ENCODE results near the gene TSPAN9. TPM values are rescaled to one million over a fixed set of nuclear protein-coding genes. Genes with fewer than 3 reads are reported as not detected.

TSPAN9 gene
- total RNA-seq, 1 experiment from 2014 or later, result 13.2 TPM

DNA sequence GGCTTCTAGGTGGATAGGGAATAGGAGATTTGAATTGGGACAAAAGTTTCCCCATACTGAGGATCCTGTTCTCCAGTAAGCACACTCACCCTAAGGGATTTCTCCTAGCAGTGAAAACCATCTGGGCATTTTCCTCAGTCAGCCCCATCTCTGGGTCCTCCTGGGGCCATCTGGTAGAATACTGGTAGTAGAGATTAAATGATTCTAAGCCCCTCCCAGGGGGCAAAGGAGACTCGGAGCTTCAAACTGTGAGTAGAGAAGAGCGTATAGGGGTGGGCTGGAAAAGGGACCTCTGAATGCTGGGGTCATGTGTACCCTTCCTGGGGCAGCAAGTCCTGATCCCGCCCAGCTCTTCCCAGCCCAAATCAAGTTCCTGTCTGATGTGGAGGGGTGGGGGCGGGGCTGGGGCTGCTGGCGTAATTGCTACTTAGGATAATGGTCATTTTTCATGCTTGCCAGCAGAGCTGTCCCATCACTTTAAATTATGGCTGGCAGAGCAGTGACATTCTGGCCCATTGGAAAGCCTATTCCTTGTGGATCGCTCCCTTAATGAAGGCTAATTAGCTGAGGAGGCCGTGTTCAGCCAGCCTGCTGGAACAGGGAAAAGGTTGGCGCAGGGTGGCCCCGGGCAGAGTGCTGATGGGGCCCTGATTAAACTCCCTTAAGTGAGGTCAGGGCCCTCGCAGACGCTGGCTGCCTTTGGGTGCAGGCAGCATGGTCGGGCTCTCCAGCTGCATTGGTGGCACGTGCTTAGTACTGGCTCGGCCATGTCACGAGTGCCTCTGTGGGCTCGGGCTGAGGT is 127.8 kb downstream of the TSPAN9 start:
- no TSS peak for BruUV-seq (replicated peaks)
- Histone ChIP-seq H4K20me1 (ENCODE audit: insufficient read depth) (no peaks in the 10 kb centered on the region), H3K27me3 (ENCODE audit: insufficient read depth, low read length) (no peaks in the 10 kb centered on the region)

More for the DNA sequence above, 127.8 kb downstream of the TSPAN9 start:
- DNase-seq (ENCODE audit: low read depth, low spot score) (no peak), ATAC-seq (no peak)
- H3K4me3 ChIP-seq (replicated peaks in 1 of 2; ENCODE audit: low read depth in 1 of 2, low read length in 2 of 2), result no peak overlapping the region
- POLR2A ChIA-PET, result no interaction called here
- no peak overlapping the region for H3K9ac ChIP-seq (ENCODE audit: low read length)
- CTCF ChIA-PET, result interaction anchor here (0.7 kb wide), 1 partner anchor 445 kb away, joined by 3 read pairs; no protein-coding TSS in a partner anchor
- no peaks in the 10 kb centered on the region for H3K9me3 ChIP-seq (ENCODE audit: control insufficient read depth in 1 of 2, insufficient read depth in 1 of 2, low read depth in 1 of 2, low read length in 2 of 2)
- intact Hi-C loops (cut with micrococcal nuclease), result loop anchor here (5.0 kb wide), 1 partner anchor 72 kb away; no protein-coding TSS in a partner anchor
- H2AFZ ChIP-seq (ENCODE audit: low read depth, low read length, poor library complexity, severe bottlenecking), result no peak overlapping the region
- no peaks in the 10 kb centered on the region for H3K36me3 ChIP-seq (ENCODE audit: control insufficient read depth in 1 of 2, insufficient read depth in 2 of 2, low read length in 2 of 2)
- no peaks in the 10 kb centered on the region for H3K79me2 ChIP-seq (ENCODE audit: insufficient read depth, low read length)
- RAD21 ChIA-PET (ENCODE audit: low non-redundant PET in 1 of 2, low total read pairs in 2 of 2, uncharacterized antibody in 2 of 2, unreplicated experiment in 2 of 2), result no interaction called here
- H3K4me1 ChIP-seq (ENCODE audit: control insufficient read depth in 1 of 2, insufficient read depth in 2 of 2, low read length in 2 of 2), result peaks cover 0 to 16% of the 10 kb centered on the region in 2 experiments; a peak in 2 of 4 replicates
- no peak overlapping the region for H3K4me2 ChIP-seq (ENCODE audit: low read length)
- TF ChIP-seq EZH2 (IDR thresholded peaks at IDR 0.05), result no peak
- no peak for TF ChIP-seq TCF7L2 (IDR thresholded peaks at IDR 0.05; ENCODE audit: borderline replicate concordance, extremely low read depth, insufficient read depth, insufficient read length)
- TF ChIP-seq, protein P1, sequence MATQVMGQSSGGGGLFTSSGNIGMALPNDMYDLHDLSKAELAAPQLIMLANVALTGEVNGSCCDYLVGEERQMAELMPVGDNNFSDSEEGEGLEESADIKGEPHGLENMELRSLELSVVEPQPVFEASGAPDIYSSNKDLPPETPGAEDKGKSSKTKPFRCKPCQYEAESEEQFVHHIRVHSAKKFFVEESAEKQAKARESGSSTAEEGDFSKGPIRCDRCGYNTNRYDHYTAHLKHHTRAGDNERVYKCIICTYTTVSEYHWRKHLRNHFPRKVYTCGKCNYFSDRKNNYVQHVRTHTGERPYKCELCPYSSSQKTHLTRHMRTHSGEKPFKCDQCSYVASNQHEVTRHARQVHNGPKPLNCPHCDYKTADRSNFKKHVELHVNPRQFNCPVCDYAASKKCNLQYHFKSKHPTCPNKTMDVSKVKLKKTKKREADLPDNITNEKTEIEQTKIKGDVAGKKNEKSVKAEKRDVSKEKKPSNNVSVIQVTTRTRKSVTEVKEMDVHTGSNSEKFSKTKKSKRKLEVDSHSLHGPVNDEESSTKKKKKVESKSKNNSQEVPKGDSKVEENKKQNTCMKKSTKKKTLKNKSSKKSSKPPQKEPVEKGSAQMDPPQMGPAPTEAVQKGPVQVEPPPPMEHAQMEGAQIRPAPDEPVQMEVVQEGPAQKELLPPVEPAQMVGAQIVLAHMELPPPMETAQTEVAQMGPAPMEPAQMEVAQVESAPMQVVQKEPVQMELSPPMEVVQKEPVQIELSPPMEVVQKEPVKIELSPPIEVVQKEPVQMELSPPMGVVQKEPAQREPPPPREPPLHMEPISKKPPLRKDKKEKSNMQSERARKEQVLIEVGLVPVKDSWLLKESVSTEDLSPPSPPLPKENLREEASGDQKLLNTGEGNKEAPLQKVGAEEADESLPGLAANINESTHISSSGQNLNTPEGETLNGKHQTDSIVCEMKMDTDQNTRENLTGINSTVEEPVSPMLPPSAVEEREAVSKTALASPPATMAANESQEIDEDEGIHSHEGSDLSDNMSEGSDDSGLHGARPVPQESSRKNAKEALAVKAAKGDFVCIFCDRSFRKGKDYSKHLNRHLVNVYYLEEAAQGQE (IDR thresholded peaks at IDR 0.05; ENCODE audit: low read depth), result no peak
- no peak for TF ChIP-seq SRF (IDR thresholded peaks at IDR 0.05; ENCODE audit: low read depth)
- no peak for TF ChIP-seq EZH2phosphoT487 (IDR thresholded peaks at IDR 0.05; ENCODE audit: borderline replicate concordance)
- TF ChIP-seq FOSL1 (IDR thresholded peaks at IDR 0.05; ENCODE audit: low read depth), result no peak
- no peak for TF ChIP-seq CBX3 (IDR thresholded peaks at IDR 0.05; ENCODE audit: low read depth)
- no peak for TF ChIP-seq SIN3A (IDR thresholded peaks at IDR 0.05; ENCODE audit: low read depth)
- no peak for TF ChIP-seq ELF1 (IDR thresholded peaks at IDR 0.05; ENCODE audit: borderline replicate concordance, low read depth)
- TF ChIP-seq, protein P2, sequence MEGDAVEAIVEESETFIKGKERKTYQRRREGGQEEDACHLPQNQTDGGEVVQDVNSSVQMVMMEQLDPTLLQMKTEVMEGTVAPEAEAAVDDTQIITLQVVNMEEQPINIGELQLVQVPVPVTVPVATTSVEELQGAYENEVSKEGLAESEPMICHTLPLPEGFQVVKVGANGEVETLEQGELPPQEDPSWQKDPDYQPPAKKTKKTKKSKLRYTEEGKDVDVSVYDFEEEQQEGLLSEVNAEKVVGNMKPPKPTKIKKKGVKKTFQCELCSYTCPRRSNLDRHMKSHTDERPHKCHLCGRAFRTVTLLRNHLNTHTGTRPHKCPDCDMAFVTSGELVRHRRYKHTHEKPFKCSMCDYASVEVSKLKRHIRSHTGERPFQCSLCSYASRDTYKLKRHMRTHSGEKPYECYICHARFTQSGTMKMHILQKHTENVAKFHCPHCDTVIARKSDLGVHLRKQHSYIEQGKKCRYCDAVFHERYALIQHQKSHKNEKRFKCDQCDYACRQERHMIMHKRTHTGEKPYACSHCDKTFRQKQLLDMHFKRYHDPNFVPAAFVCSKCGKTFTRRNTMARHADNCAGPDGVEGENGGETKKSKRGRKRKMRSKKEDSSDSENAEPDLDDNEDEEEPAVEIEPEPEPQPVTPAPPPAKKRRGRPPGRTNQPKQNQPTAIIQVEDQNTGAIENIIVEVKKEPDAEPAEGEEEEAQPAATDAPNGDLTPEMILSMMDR (IDR thresholded peaks at IDR 0.05 in 2 of 3, conservative IDR thresholded peaks at IDR 0.05 in 1 of 3; ENCODE audit: borderline replicate concordance in 1 of 3, insufficient read depth in 1 of 3, low read depth in 2 of 3, low read length in 2 of 3), result no peak
- TF ChIP-seq, protein P3, sequence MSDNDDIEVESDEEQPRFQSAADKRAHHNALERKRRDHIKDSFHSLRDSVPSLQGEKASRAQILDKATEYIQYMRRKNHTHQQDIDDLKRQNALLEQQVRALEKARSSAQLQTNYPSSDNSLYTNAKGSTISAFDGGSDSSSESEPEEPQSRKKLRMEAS (IDR thresholded peaks at IDR 0.05), result no peak
- no peak for TF ChIP-seq JUND (IDR thresholded peaks at IDR 0.05)
- no peaks in the 10 kb centered on the region for H3K9me2 ChIP-seq (ENCODE audit: insufficient read depth)
- no peak overlapping the region for H3K27ac ChIP-seq (ENCODE audit: low read depth, low read length)

All from HCT116 (cell line).